A549 (cell line): Measurements from ENCODE around the gene GPR22. TPM values are rescaled to one million over a fixed set of nuclear protein-coding genes. Genes with fewer than 3 reads are reported as not detected.

ENCODE experiments used
- ATAC-seq, 2 experiments: fragments of 200-7000 bp in 1 of 2; fragments of >200 bp in 1 of 2; cut with Nextera tagmentation in 1 of 2; cut with Tn5 transposase in 1 of 2; 3 replicates each; pipeline versions ENCODE4 v1.8.0 to v1.9.1; 2018 to 2020; ENCODE audit warnings: mild to moderate bottlenecking in 1 of 2, moderate library complexity in 1 of 2
- CTCF ChIA-PET: fragments of 300-600 bp; sonication (Branson Sonifier 250); formaldehyde crosslinking; extraction: SDS; loops from one replicate; lab custom pipeline; 2021; ENCODE audit warnings: antibody characterized with exemption, inconsistent platforms; lab: Yijun Ruan, JAX
- POLR2A ChIA-PET: fragments of 350-600 bp; formaldehyde crosslinking; extraction: SDS; loops from one replicate; lab custom pipeline; 2021; ENCODE audit warnings: antibody characterized with exemption, inconsistent platforms; lab: Yijun Ruan, JAX
- DNase-seq, 2 experiments: peaks; one replicate each; pipeline versions ENCODE4 v3.0.0 to v3.0.0-alpha.2; 2011 to 2016; ENCODE audit warnings: low read depth in 1 of 2, low spot score in 1 of 2
- FAIRE-seq: peaks from 2 replicates; lab custom pipeline; 2011; peaks lifted over from hg19 to GRCh38; lab: Jason Lieb, UNC
- H3K27ac ChIP-seq, 2 experiments: fragments of >200 bp; sonication (Bioruptor Twin); formaldehyde crosslinking; 3 replicates each; pipeline ENCODE4 v1.5.1; 2016 to 2017
- H3K4me1 ChIP-seq: fragments of >200 bp; sonication (Bioruptor Twin); formaldehyde crosslinking; 3 replicates; pipeline ENCODE4 v1.6.1; 2016
- H3K4me2 ChIP-seq: fragments of >200 bp; sonication (Bioruptor Twin); formaldehyde crosslinking; 3 replicates; pipeline ENCODE4 v1.6.1; 2016
- H3K4me3 ChIP-seq: fragments of >200 bp; sonication (Bioruptor Twin); formaldehyde crosslinking; 3 replicates; pipeline ENCODE4 v1.5.1; 2016
- H3K9me3 ChIP-seq: fragments of >200 bp; sonication (Bioruptor Twin); formaldehyde crosslinking; 3 replicates; pipeline ENCODE4 v1.6.1; 2016
- EHF ChIP-seq: fragments of 250-450 bp; sonication (Bioruptor Pico); IDR thresholded peaks from 2 replicates; pipeline ENCODE4 v1.5.0; 2020; ENCODE audit warnings: mild to moderate bottlenecking
- GATA3 ChIP-seq: IDR thresholded peaks from 2 replicates; pipeline ENCODE4 v1.6.1; 2012; ENCODE audit warnings: borderline replicate concordance
- HES2 ChIP-seq: fragments of >200 bp; sonication (Bioruptor Twin); formaldehyde crosslinking; IDR thresholded peaks from 2 replicates; pipeline ENCODE4 v1.6.1; 2016
- HOXA7 ChIP-seq: fragments of 250-450 bp; sonication (Bioruptor Pico); IDR thresholded peaks from 2 replicates; pipeline ENCODE4 v1.5.0; 2020; ENCODE audit warnings: mild to moderate bottlenecking, moderate library complexity
- HOXB5 ChIP-seq: fragments of 250-450 bp; sonication (Bioruptor Pico); IDR thresholded peaks from 2 replicates; pipeline ENCODE4 v1.5.0; 2020; ENCODE audit warnings: mild to moderate bottlenecking, moderate library complexity
- NFE2L2 ChIP-seq: fragments of 150-350 bp; conservative IDR thresholded peaks from 2 replicates; pipeline ENCODE4 v1.6.1; 2014; ENCODE audit warnings: low read length
- POLR2AphosphoS2 ChIP-seq: conservative IDR thresholded peaks from 2 replicates; pipeline ENCODE4 v1.6.1; 2012; ENCODE audit warnings: low read length, improper control_type of control experiment, inconsistent platforms
- RAD21 ChIP-seq, 2 experiments: fragments of >200 bp in 1 of 2; sonication (Bioruptor Twin) in 1 of 2; formaldehyde crosslinking in 1 of 2; IDR thresholded peaks in 1 of 2; conservative IDR thresholded peaks in 1 of 2; 2 replicates in 1 of 2; 3 replicates in 1 of 2; pipeline ENCODE4 v1.6.1; 2012 to 2018; ENCODE audit warnings: inconsistent platforms in 1 of 2
- RARB ChIP-seq: fragments of 250-450 bp; sonication (Bioruptor Pico); IDR thresholded peaks from 2 replicates; pipeline ENCODE4 v1.8.0; 2021; ENCODE audit warnings: mild to moderate bottlenecking, moderate library complexity
- RCOR1 ChIP-seq: fragments of 150-350 bp; IDR thresholded peaks from 2 replicates; pipeline ENCODE4 v1.6.1; 2014; ENCODE audit warnings: antibody characterized with exemption, low read length, low read depth
- RNF2 ChIP-seq: fragments of 200-600 bp; sonication (generic); IDR thresholded peaks from 2 replicates; pipeline ENCODE4 v1.6.1; 2016; ENCODE audit warnings: low read depth, mild to moderate bottlenecking, antibody characterized with exemption, moderate library complexity, borderline replicate concordance
- ZC3H11A ChIP-seq: fragments of 450-650 bp; IDR thresholded peaks from 2 replicates; pipeline ENCODE4 v1.6.1; 2014; ENCODE audit warnings: antibody characterized with exemption, mild to moderate bottlenecking
- ZSCAN20 ChIP-seq: fragments of 250-450 bp; sonication (Bioruptor Pico); IDR thresholded peaks from 2 replicates; pipeline ENCODE4 v1.8.0; 2022; ENCODE audit warnings: mild to moderate bottlenecking, moderate library complexity
- WGBS: methylation state at CpG from one replicate; pipeline ENCODE4 v1.1.6; 2017; ENCODE audit errors: missing lambda C conversion rate; 5-methylcytosine and 5-hydroxymethylcytosine counted together
- polyA plus RNA-seq, 4 experiments: library from polyadenylated mRNA; depleted of rRNA in 3 of 4; stranded (reverse); fragments of >200 nt; fragmentation: RNase III in 1 of 4; extraction: RNeasy Plus Mini Kit Qiagen cat#74134 plus additional on column Dnase treatment in 1 of 4; gene quantifications; 2 replicates in 3 of 4; 3 replicates in 1 of 4; pipeline ENCODE4 v1.2.3, GENCODE V29; 2011 to 2017
- small RNA-seq, 6 experiments: library from RNA; depleted of rRNA; stranded (forward); fragments of <200 nt; gene quantifications; one replicate each; pipeline ENCODE3, GENCODE V24; 2012
- TF ChIP-seq, protein P1 (sequence below): fragments of >200 bp; sonication (Bioruptor Twin); formaldehyde crosslinking; IDR thresholded peaks from 3 replicates; pipeline ENCODE4 v1.6.1; 2016

GPR22 gene
- polyA plus RNA-seq, 2 of the 4 experiments (the other 2 are of a cell fraction) = not detected

DNA sequence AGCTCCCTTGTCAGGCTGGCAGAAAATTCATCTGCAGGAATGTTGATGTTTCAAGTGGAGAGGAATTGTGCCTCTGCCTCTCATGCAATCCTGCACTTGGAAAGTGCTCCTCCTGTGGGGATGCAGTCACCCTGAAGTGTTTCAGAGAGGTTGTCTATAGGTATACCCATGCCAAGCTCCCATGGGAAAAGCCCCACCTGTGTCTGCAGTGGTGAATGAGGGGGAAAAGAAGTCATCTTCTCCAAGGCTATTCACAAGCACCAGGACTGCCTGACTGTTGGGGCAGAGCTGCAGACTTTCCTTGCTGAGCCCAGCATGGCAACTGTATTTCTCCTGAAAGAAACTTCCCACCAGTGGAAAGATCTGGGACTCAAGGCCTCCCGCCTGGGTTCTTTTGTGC lies 35.5 kb downstream of the GPR22 start:
- DNase-seq (no peak), ATAC-seq (no peak), FAIRE-seq (no peak)
- ChIA-PET CTCF (interaction anchor here (1.3 kb wide), 1 partner anchor 42 kb away, joined by 3 read pairs; no protein-coding TSS in a partner anchor), POLR2A (no interaction called here)
- Histone ChIP-seq H3K9me3 (no peaks in the 10 kb centered on the region), H3K27ac (no peak overlapping the region), H3K4me1 (no peaks in the 10 kb centered on the region), H3K4me2 (no peak overlapping the region), H3K4me3 (no peak overlapping the region)
- TF ChIP-seq ZSCAN20 (CRISPR knock-in tag) (no peak), RARB (no peak), NFE2L2 (no peak), RNF2 (no peak), HOXA7 (CRISPR knock-in tag) (no peak), ZC3H11A (no peak), HES2 (no peak), POLR2AphosphoS2 (no peak), RCOR1 (no peak), HOXB5 (CRISPR knock-in tag) (no peak)
- TF ChIP-seq, protein P1, sequence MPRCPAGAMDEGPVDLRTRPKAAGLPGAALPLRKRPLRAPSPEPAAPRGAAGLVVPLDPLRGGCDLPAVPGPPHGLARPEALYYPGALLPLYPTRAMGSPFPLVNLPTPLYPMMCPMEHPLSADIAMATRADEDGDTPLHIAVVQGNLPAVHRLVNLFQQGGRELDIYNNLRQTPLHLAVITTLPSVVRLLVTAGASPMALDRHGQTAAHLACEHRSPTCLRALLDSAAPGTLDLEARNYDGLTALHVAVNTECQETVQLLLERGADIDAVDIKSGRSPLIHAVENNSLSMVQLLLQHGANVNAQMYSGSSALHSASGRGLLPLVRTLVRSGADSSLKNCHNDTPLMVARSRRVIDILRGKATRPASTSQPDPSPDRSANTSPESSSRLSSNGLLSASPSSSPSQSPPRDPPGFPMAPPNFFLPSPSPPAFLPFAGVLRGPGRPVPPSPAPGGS = no peak
- WGBS = 100% methylated on average over 1 of the region's 1 CpG

DNA sequence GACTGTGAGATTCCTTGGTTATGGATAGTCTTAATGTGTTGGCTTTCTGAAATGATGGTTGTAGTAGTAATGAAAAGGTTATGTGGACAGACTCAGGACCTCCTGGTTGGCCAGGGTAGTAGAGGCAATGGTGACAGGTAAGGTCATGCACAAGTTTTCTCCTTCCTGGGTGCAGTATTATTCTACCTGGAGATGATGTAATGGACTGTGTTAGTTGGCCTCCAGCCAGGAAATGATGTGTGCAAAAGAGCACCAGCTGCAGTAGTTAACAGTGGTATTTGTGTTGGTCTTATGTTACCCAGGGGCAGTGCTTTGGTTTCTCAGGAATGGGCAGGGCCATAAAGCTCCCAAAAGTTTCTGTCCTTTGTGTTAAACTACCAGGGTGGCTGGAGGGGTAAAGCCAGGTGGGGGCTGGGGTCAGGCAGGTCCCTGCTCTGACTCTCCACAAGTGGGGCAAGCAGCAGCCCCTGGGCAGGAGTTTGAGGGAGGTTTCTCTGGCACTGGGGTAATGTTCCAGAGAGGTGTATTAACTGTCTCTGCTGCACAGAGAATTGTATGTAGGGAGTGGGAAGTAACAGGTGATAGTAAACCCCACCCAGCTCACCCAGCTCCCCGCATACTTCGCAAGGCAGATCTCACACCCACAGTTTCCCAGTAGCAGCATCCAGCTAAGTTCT lies 36.3 kb downstream of the GPR22 start:
- TF ChIP-seq GATA3 = no peak
- TF ChIP-seq, protein P1 = no peak
- H3K4me3 ChIP-seq = no peak overlapping the region
- no peak for ATAC-seq
- no peak for FAIRE-seq
- DNase-seq = no peak
- ChIA-PET CTCF (interaction anchor here (0.9 to 1.3 kb wide), 2 partner anchors 11 to 43 kb away, joined by 3 to 4 read pairs; no protein-coding TSS in a partner anchor), POLR2A (no interaction called here)
- no peak overlapping the region; a peak in 1 of 6 replicates for H3K27ac ChIP-seq
- WGBS = 93% methylated on average over 2 of the region's 2 CpGs
- no peaks in the 10 kb centered on the region for H3K9me3 ChIP-seq
- H3K4me2 ChIP-seq = no peak overlapping the region
- no peaks in the 10 kb centered on the region for H3K4me1 ChIP-seq

DNA sequence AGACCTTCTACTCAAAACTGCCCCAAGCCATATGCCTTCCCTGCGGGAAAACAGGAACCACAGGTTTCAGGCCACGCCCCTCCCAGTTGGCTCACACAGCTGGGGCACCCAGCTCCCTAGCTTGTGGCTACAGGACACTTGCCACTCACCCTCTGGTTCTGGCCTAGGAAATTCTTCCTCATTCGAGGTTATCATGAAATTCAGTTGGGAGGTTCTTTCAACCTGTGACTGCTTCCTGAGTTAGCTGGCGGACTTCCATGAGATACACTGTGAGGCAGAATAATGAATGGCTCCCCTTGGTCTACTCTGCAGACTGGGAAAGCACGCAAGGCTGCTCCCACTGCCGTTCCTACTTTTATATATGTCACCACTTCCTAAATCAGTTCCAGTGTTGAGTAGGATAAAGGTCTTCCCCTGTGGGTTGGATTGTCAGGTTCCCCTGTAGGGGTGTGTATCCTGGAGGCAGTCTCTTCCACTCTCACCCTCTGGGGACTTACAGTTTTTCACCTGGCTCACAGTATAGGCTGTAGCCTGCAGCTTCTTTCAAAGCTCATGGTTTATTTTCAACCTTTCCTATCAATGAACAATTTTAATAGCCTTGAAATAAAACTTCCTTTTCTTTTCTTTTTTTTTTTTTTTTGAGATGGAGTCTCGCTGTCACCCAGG lies 37.0 kb downstream of the GPR22 start:
- WGBS = 90% methylated on average over 5 of the region's 7 CpGs
- H3K4me2 ChIP-seq = no peak overlapping the region
- FAIRE-seq (no peak), DNase-seq (no peak), ATAC-seq (no peak)
- H3K9me3 ChIP-seq = no peaks in the 10 kb centered on the region
- no peak overlapping the region for H3K4me3 ChIP-seq
- CTCF ChIA-PET = interaction anchor here (0.6 to 1.3 kb wide), 3 partner anchors 12 to 359 kb away, joined by 3 to 4 read pairs (median 3); no protein-coding TSS in a partner anchor
- TF ChIP-seq RAD21 (conservative IDR thresholded peaks at IDR 0.05 in 1 of 2, IDR thresholded peaks at IDR 0.05 in 1 of 2) (no peak), EHF (CRISPR knock-in tag) (no peak)
- POLR2A ChIA-PET = no interaction called here
- no peaks in the 10 kb centered on the region for H3K4me1 ChIP-seq
- H3K27ac ChIP-seq = no peak overlapping the region

Small RNAs within 50 kb of the gene (small RNA-seq; reads per million reads assigned to genes)
- 0 reads per million in 6 experiments for gene AC002381.1

Other genes starting within 250 kb of the GPR22 start
- 33.9 and 44.0 TPM in 2 replicates for gene COG5, start 93.9 kb downstream of the GPR22 start, polyA plus RNA-seq (2011; rRNA removed)
- gene COG5, start 93.9 kb downstream of the GPR22 start, polyA plus RNA-seq (2017; fragmentation: RNase III; extraction: RNeasy Plus Mini Kit Qiagen cat#74134 plus additional on column Dnase treatment) = 22.5 to 27.2 TPM (median 23.6 TPM) in 3 replicates
- 13.6 and 17.4 TPM in 2 replicates for gene DUS4L, start 93.9 kb downstream of the GPR22 start, polyA plus RNA-seq (2011; rRNA removed)
- 10.0 to 10.4 TPM (median 10.1 TPM) in 3 replicates for gene DUS4L, start 93.9 kb downstream of the GPR22 start, polyA plus RNA-seq (2017; fragmentation: RNase III; extraction: RNeasy Plus Mini Kit Qiagen cat#74134 plus additional on column Dnase treatment)
- gene BCAP29, start 110.2 kb downstream of the GPR22 start, polyA plus RNA-seq (2011; rRNA removed) = 45.2 and 66.9 TPM in 2 replicates
- gene BCAP29, start 110.2 kb downstream of the GPR22 start, polyA plus RNA-seq (2017; fragmentation: RNase III; extraction: RNeasy Plus Mini Kit Qiagen cat#74134 plus additional on column Dnase treatment) = 38.0 to 43.0 TPM (median 41.3 TPM) in 3 replicates
- 0.34 and 0.43 TPM in 2 replicates for gene SLC26A4, start 190.8 kb downstream of the GPR22 start, polyA plus RNA-seq (2011; rRNA removed)
- 0.12 to 0.21 TPM (median 0.13 TPM) in 3 replicates for gene SLC26A4, start 190.8 kb downstream of the GPR22 start, polyA plus RNA-seq (2017; fragmentation: RNase III; extraction: RNeasy Plus Mini Kit Qiagen cat#74134 plus additional on column Dnase treatment)